Neural progenitor cell (in vitro differentiated cells): ENCODE results near the gene SEPTIN12. TPM values are rescaled to one million over a fixed set of nuclear protein-coding genes. Genes with fewer than 3 reads are reported as not detected.

Source experiments
- DNase-seq: peaks from one replicate; pipeline ENCODE4 v3.0.0-alpha.2; 2016; ENCODE audit warnings: low spot score
- H2AFZ ChIP-seq: fragments of 200-600 bp; sonication (generic); replicated peaks from 2 replicates; pipeline ENCODE4 v1.6.1; 2016; ENCODE audit warnings: antibody characterized with exemption
- H3F3A ChIP-seq: fragments of 200-600 bp; sonication (generic); 2 replicates; pipeline ENCODE4 v1.6.1; 2016; ENCODE audit warnings: antibody characterized with exemption, low read depth
- H3K27ac ChIP-seq: fragments of 200-600 bp; sonication (generic); 2 replicates; pipeline ENCODE4 v1.5.1; 2016; ENCODE audit warnings: mild to moderate bottlenecking
- H3K27me3 ChIP-seq: fragments of 200-600 bp; sonication (generic); 2 replicates; pipeline ENCODE4 v1.6.1; 2016; ENCODE audit warnings: mild to moderate bottlenecking, moderate library complexity
- H3K36me3 ChIP-seq: fragments of 200-600 bp; sonication (generic); 2 replicates; pipeline ENCODE4 v1.5.1; 2016
- H3K4me1 ChIP-seq: fragments of 200-600 bp; sonication (generic); 2 replicates; pipeline ENCODE4 v1.6.1; 2016; ENCODE audit warnings: mixed run types
- H3K4me2 ChIP-seq: fragments of 200-600 bp; sonication (generic); 2 replicates; pipeline ENCODE4 v1.6.1; 2016
- H3K4me3 ChIP-seq: fragments of 200-600 bp; sonication (generic); 2 replicates; pipeline ENCODE4 v1.5.1; 2016
- H3K79me2 ChIP-seq: fragments of 200-600 bp; sonication (generic); 2 replicates; pipeline ENCODE4 v1.6.1; 2016; ENCODE audit warnings: low read depth
- H3K9ac ChIP-seq: fragments of 200-600 bp; sonication (generic); 2 replicates; pipeline ENCODE4 v1.6.1; 2016
- H3K9me3 ChIP-seq: fragments of 200-600 bp; sonication (generic); 2 replicates; pipeline ENCODE4 v1.5.1; 2016; ENCODE audit warnings: low read depth
- H4K20me1 ChIP-seq: fragments of 200-600 bp; sonication (generic); 2 replicates; pipeline ENCODE4 v1.6.1; 2016; ENCODE audit warnings: low read depth
- H3K27ac Mint-ChIP-seq: 3 replicates; pipeline ENCODE4 v1.8.0; 2021; ENCODE audit warnings: mixed read lengths
- H3K27me3 Mint-ChIP-seq: 2 replicates; pipeline ENCODE4 v1.8.0; 2022; ENCODE audit warnings: low read depth, mild to moderate bottlenecking, inconsistent platforms, moderate library complexity, mixed read lengths; ENCODE audit not compliant: insufficient read depth
- H3K36me3 Mint-ChIP-seq: 3 replicates; pipeline ENCODE4 v1.8.0; 2021; ENCODE audit warnings: mixed read lengths
- H3K4me1 Mint-ChIP-seq: 3 replicates; pipeline ENCODE4 v1.8.0; 2021; ENCODE audit warnings: mixed read lengths
- H3K4me3 Mint-ChIP-seq: 3 replicates; pipeline ENCODE4 v1.8.0; 2021; ENCODE audit warnings: mild to moderate bottlenecking, moderate library complexity, mixed read lengths
- H3K9me3 Mint-ChIP-seq: 3 replicates; pipeline ENCODE4 v1.8.0; 2020; ENCODE audit warnings: mixed read lengths
- CTCF ChIP-seq: fragments of 200-600 bp; sonication (generic); IDR thresholded peaks from 2 replicates; pipeline ENCODE4 v1.5.1; 2017; ENCODE audit warnings: antibody characterized with exemption, mild to moderate bottlenecking
- EZH2 ChIP-seq: fragments of 200-600 bp; sonication (generic); IDR thresholded peaks from 2 replicates; pipeline ENCODE4 v1.6.1; 2017; ENCODE audit warnings: antibody characterized with exemption, mild to moderate bottlenecking, moderate library complexity
- EZH2phosphoT487 ChIP-seq: fragments of 200-600 bp; sonication (generic); IDR thresholded peaks from 2 replicates; pipeline ENCODE4 v1.6.1; 2017; ENCODE audit warnings: antibody characterized with exemption
- total RNA-seq: library from RNA; depleted of rRNA; stranded (reverse); fragments of >200 nt; gene quantifications from 2 replicates; pipeline ENCODE4 v1.2.3, GENCODE V29; 2015; ENCODE audit warnings: low replicate concordance

The SEPTIN12 gene
- total RNA-seq, 1 donor from 2014 or later: not detected

- H3K9ac ChIP-seq: no peak overlapping the region
- no peaks in the 10 kb centered on the region for H3K36me3 ChIP-seq
- H3K9me3 ChIP-seq: no peaks in the 10 kb centered on the region
- H3K79me2 ChIP-seq: peaks cover 12% of the 10 kb centered on the region
- H3K27ac Mint-ChIP-seq: no peak overlapping the region
- no peak for TF ChIP-seq EZH2
- TF ChIP-seq EZH2phosphoT487: no peak
- no peak for TF ChIP-seq CTCF
- H4K20me1 ChIP-seq: no peaks in the 10 kb centered on the region
- H3K4me1 ChIP-seq: peaks cover 12% of the 10 kb centered on the region
- H3K36me3 Mint-ChIP-seq: no peaks in the 10 kb centered on the region
- H3K4me1 Mint-ChIP-seq: peaks cover 14% of the 10 kb centered on the region
- no peak overlapping the region for H3K27ac ChIP-seq
- H3K4me3 ChIP-seq: no peak overlapping the region
- H2AFZ ChIP-seq: no peak overlapping the region
- H3K4me3 Mint-ChIP-seq: no peak overlapping the region
- H3K27me3 ChIP-seq: no peaks in the 10 kb centered on the region
- H3K4me2 ChIP-seq: no peak overlapping the region
- no peaks in the 10 kb centered on the region for H3K9me3 Mint-ChIP-seq
- DNase-seq: no peak
- H3K27me3 Mint-ChIP-seq: peaks cover 6% of the 10 kb centered on the region
- H3F3A ChIP-seq: peaks cover 27% of the 10 kb centered on the region
Measured at GRCh38 chr16:4737545-4737944, 50.6 kb downstream of the SEPTIN12 start.

GRCh38 chr16:4736546-4736945 lies 51.6 kb downstream of the SEPTIN12 start:
- TF ChIP-seq CTCF (no peak), EZH2phosphoT487 (no peak), EZH2 (no peak)
- Mint-ChIP-seq H3K4me1 (peaks cover 14% of the 10 kb centered on the region), H3K27me3 (peaks cover 6% of the 10 kb centered on the region)

GRCh38 chr16:4734730-4735535 lies 53.2 kb downstream of the SEPTIN12 start:
- peaks cover 3% of the 10 kb centered on the region for H3K27me3 Mint-ChIP-seq
- H4K20me1 ChIP-seq: no peaks in the 10 kb centered on the region
- peak overlapping the region; percentile 75 for H3K4me3 ChIP-seq
- peak overlapping the region; percentile 95 for H3K4me3 Mint-ChIP-seq
- peak; percentile 96 for DNase-seq
- H3K9ac ChIP-seq: no peak overlapping the region
- peaks cover 14% of the 10 kb centered on the region for H3K4me1 Mint-ChIP-seq
- peak overlapping the region; percentile 98 for H2AFZ ChIP-seq
- H3F3A ChIP-seq: peaks cover 27% of the 10 kb centered on the region
- H3K4me2 ChIP-seq: peak overlapping the region; percentile 91
- peak overlapping the region; percentile 63 for H3K27ac Mint-ChIP-seq
- H3K36me3 ChIP-seq: no peaks in the 10 kb centered on the region
- H3K9me3 ChIP-seq: no peaks in the 10 kb centered on the region
- no peaks in the 10 kb centered on the region for H3K9me3 Mint-ChIP-seq
- TF ChIP-seq CTCF: no peak
- TF ChIP-seq EZH2: no peak
- TF ChIP-seq EZH2phosphoT487: no peak
- H3K4me1 ChIP-seq: peaks cover 12% of the 10 kb centered on the region
- H3K27ac ChIP-seq: peak overlapping the region; percentile 55
- no peaks in the 10 kb centered on the region for H3K27me3 ChIP-seq
- peaks cover 4% of the 10 kb centered on the region for H3K36me3 Mint-ChIP-seq
- H3K79me2 ChIP-seq: peaks cover 37% of the 10 kb centered on the region

More at GRCh38 chr16:4736546-4736945, 51.6 kb downstream of the SEPTIN12 start:
- Histone ChIP-seq H3K4me3 (no peak overlapping the region), H3K4me1 (peaks cover 12% of the 10 kb centered on the region), H3K9me3 (no peaks in the 10 kb centered on the region), H3K4me2 (no peak overlapping the region), H3K79me2 (peaks cover 22% of the 10 kb centered on the region), H3K36me3 (no peaks in the 10 kb centered on the region), H3F3A (peaks cover 27% of the 10 kb centered on the region), H2AFZ (no peak overlapping the region), H3K9ac (no peak overlapping the region), H4K20me1 (no peaks in the 10 kb centered on the region), H3K27ac (no peak overlapping the region), H3K27me3 (no peaks in the 10 kb centered on the region)
- Mint-ChIP-seq H3K9me3 (no peaks in the 10 kb centered on the region), H3K27ac (no peak overlapping the region), H3K36me3 (no peaks in the 10 kb centered on the region), H3K4me3 (peak overlapping the region; percentile 2)
- DNase-seq: no peak
